HepG2 (cell line): ENCODE measurements around the gene CMPK1. TPM values are rescaled to one million over a fixed set of nuclear protein-coding genes. Genes with fewer than 3 reads are reported as not detected.
A peak's percentile ranks its signal among the peaks of the same experiment; 100 is the strongest.

Source experiments
- CAMTA2 ChIP-seq: sonication (generic); formaldehyde crosslinking; IDR thresholded peaks from 2 replicates; pipeline ENCODE4 v1.4.0; 2020; ENCODE audit warnings: mild to moderate bottlenecking, missing genetic modification reagents, borderline replicate concordance
- ELF3 ChIP-seq: IDR thresholded peaks from 2 replicates; pipeline ENCODE4 v1.6.1; 2016; ENCODE audit warnings: missing genetic modification reagents, missing compliant biosample characterization
- FOSL2 ChIP-seq: sonication (generic); formaldehyde crosslinking; IDR thresholded peaks from 2 replicates; pipeline ENCODE4 v1.4.0; 2020; ENCODE audit warnings: missing genetic modification reagents
- FOXC1 ChIP-seq: sonication (generic); formaldehyde crosslinking; IDR thresholded peaks from 2 replicates; pipeline ENCODE4 v1.8.0; 2022; ENCODE audit warnings: mild to moderate bottlenecking, missing genetic modification reagents, borderline replicate concordance
- GATAD2A ChIP-seq: IDR thresholded peaks from 2 replicates; pipeline ENCODE4 v1.6.1; 2016
- HDAC1 ChIP-seq: sonication (generic); formaldehyde crosslinking; IDR thresholded peaks from 2 replicates; pipeline ENCODE4 v1.5.1; 2020; ENCODE audit warnings: mild to moderate bottlenecking, missing genetic modification reagents
- MAZ ChIP-seq, 2 experiments: sonication (generic) in 1 of 2; formaldehyde crosslinking in 1 of 2; IDR thresholded peaks; 2 replicates each; pipeline versions ENCODE4 v1.5.0 to v1.6.1; 2012 to 2020; ENCODE audit warnings: low read depth in 2 of 2, mild to moderate bottlenecking in 2 of 2, borderline replicate concordance in 1 of 2, improper control_type of control experiment in 1 of 2, low read length in 1 of 2, missing genetic modification reagents in 1 of 2, moderate library complexity in 1 of 2
- NFIC ChIP-seq: IDR thresholded peaks from 2 replicates; pipeline ENCODE4 v1.6.1; 2012; ENCODE audit warnings: mild to moderate bottlenecking, low read length, inconsistent platforms
- NFKBIZ ChIP-seq: IDR thresholded peaks from 2 replicates; pipeline ENCODE4 v1.6.1; 2018; ENCODE audit warnings: missing genetic modification reagents, missing compliant biosample characterization
- POLR2G ChIP-seq: fragments of 200-400 bp; formaldehyde crosslinking; IDR thresholded peaks from 2 replicates; pipeline ENCODE4 v1.6.1; 2018; ENCODE audit warnings: mild to moderate bottlenecking, low read depth, low read length, moderate library complexity
- RORA ChIP-seq: sonication (generic); formaldehyde crosslinking; IDR thresholded peaks from 2 replicates; pipeline ENCODE4 v1.5.0; 2020; ENCODE audit warnings: mild to moderate bottlenecking, missing genetic modification reagents, moderate library complexity
- SOX6 ChIP-seq, 2 experiments: fragments of 450-650 bp in 1 of 2; sonication (generic) in 1 of 2; formaldehyde crosslinking in 1 of 2; IDR thresholded peaks; 2 replicates each; pipeline versions ENCODE4 v1.4.0 to v1.6.1; 2017 to 2020; ENCODE audit warnings: antibody characterized with exemption in 1 of 2, mild to moderate bottlenecking in 1 of 2, missing genetic modification reagents in 1 of 2
- THAP11 ChIP-seq: IDR thresholded peaks from 2 replicates; pipeline ENCODE4 v1.6.1; 2016; ENCODE audit warnings: missing biosample characterization, missing genetic modification reagents
- TSC22D2 ChIP-seq: sonication (generic); formaldehyde crosslinking; IDR thresholded peaks from 2 replicates; pipeline ENCODE4 v1.5.1; 2020; ENCODE audit warnings: missing genetic modification reagents, mild to moderate bottlenecking, borderline replicate concordance
- ZBTB3 ChIP-seq: sonication (generic); formaldehyde crosslinking; IDR thresholded peaks from 2 replicates; pipeline ENCODE4 v1.4.0; 2020; ENCODE audit warnings: low read depth, mild to moderate bottlenecking, moderate library complexity, missing genetic modification reagents, borderline replicate concordance
- ZC3H13 ChIP-seq: sonication (generic); formaldehyde crosslinking; IDR thresholded peaks from 2 replicates; pipeline ENCODE4 v1.8.1; 2023; ENCODE audit warnings: mild to moderate bottlenecking, missing genetic modification reagents, moderate library complexity
- ZNF282 ChIP-seq: fragments of 450-650 bp; IDR thresholded peaks from 2 replicates; pipeline ENCODE4 v1.6.1; 2018; ENCODE audit not compliant: partially characterized antibody
- ZNF292 ChIP-seq: sonication (generic); formaldehyde crosslinking; IDR thresholded peaks from 2 replicates; pipeline ENCODE4 v1.8.1; 2022; ENCODE audit warnings: mild to moderate bottlenecking, low read depth, missing genetic modification reagents, borderline replicate concordance
- ZNF326 ChIP-seq: sonication (generic); formaldehyde crosslinking; IDR thresholded peaks from 2 replicates; pipeline ENCODE4 v1.4.0; 2020; ENCODE audit warnings: missing genetic modification reagents, borderline replicate concordance
- ZNF564 ChIP-seq: sonication (generic); formaldehyde crosslinking; IDR thresholded peaks from 2 replicates; pipeline ENCODE4 v1.8.1; 2023; ENCODE audit warnings: mild to moderate bottlenecking, missing genetic modification reagents
- ZNF614 ChIP-seq: IDR thresholded peaks from 2 replicates; pipeline ENCODE4 v1.6.1; 2018; ENCODE audit warnings: missing biosample characterization, missing genetic modification reagents, inconsistent platforms, borderline replicate concordance
- ZNF747 ChIP-seq: sonication (generic); formaldehyde crosslinking; IDR thresholded peaks from 2 replicates; pipeline ENCODE4 v1.8.1; 2023; ENCODE audit warnings: missing genetic modification reagents, mild to moderate bottlenecking, borderline replicate concordance
- ZNF770 ChIP-seq: sonication (generic); formaldehyde crosslinking; IDR thresholded peaks from 2 replicates; pipeline ENCODE4 v1.5.0; 2020; ENCODE audit warnings: mild to moderate bottlenecking, missing genetic modification reagents
- ZNF850 ChIP-seq: sonication (generic); formaldehyde crosslinking; conservative IDR thresholded peaks from 2 replicates; pipeline ENCODE4 v1.9.0; 2021; ENCODE audit warnings: mild to moderate bottlenecking, missing genetic modification reagents
- ZSCAN31 ChIP-seq: sonication (generic); formaldehyde crosslinking; IDR thresholded peaks from 2 replicates; pipeline ENCODE4 v1.5.0; 2020; ENCODE audit warnings: low read depth, mild to moderate bottlenecking, missing genetic modification reagents
- polyA plus RNA-seq, 8 experiments: library from polyadenylated mRNA; depleted of rRNA in 3 of 8; stranded (reverse) in 7 of 8; unstranded in 1 of 8; fragments of >200 nt; fragmentation: Illumina TruSeq in 4 of 8; extraction: Trizol in 4 of 8; gene quantifications; 2 replicates each; pipeline versions ENCODE4 v1.2.1 to v1.2.3, GENCODE V29; 2011 to 2016; ENCODE audit warnings: low read depth in 4 of 8, missing spikeins in 1 of 8, mixed read lengths in 1 of 8; ENCODE audit not compliant: insufficient read depth in 1 of 8
- total RNA-seq, 5 experiments: library from RNA; depleted of rRNA; stranded (reverse); fragments of >200 nt; fragmentation: Illumina TruSeq; extraction: Trizol; gene quantifications; 2 replicates each; pipeline ENCODE4 v1.2.3, GENCODE V29; 2016; ENCODE audit warnings: low read depth in 1 of 5
- TF ChIP-seq, protein P1 (sequence below): sonication (generic); formaldehyde crosslinking; IDR thresholded peaks from 2 replicates; pipeline ENCODE4 v1.4.0; 2020; ENCODE audit warnings: missing genetic modification reagents
- TF ChIP-seq, protein P2 (sequence below): sonication (generic); formaldehyde crosslinking; IDR thresholded peaks from 2 replicates; pipeline ENCODE4 v1.5.0; 2020; ENCODE audit warnings: missing genetic modification reagents

The CMPK1 gene
- total and polyA plus RNA-seq, 2 of the 13 experiments (the other 11 are each of a cell fraction or from before 2014, with no cell fraction given): 38.3 to 92.0 TPM

GRCh38 chr1:47333578-47333921 is at the start of gene CMPK1 (continued):
- TF ChIP-seq ZNF614 (CRISPR knock-in tag) (no peak), NFKBIZ (no peak), GATAD2A (0 out of 2 replicates have a peak, but pooled peaks have one; percentile 47), FOXC1 (CRISPR knock-in tag) (no peak), HDAC1 (CRISPR knock-in tag) (peak; percentile 21; the same call in 1 of the 2 replicates), ZNF850 (CRISPR knock-in tag) (no peak), SOX6 (IDR thresholded peaks at IDR 0.05) (no peak), SOX6 (CRISPR knock-in tag; IDR thresholded peaks at IDR 0.05) (peak; percentile 72), ZSCAN31 (CRISPR knock-in tag) (0 out of 2 replicates have a peak, but pooled peaks have one; percentile 35), ELF3 (0 out of 2 replicates have a peak, but pooled peaks have one; percentile 13), POLR2G (peak; percentile 54; the same call in 1 of the 2 replicates), ZNF292 (CRISPR knock-in tag) (no peak), THAP11 (CRISPR knock-in tag) (no peak), NFIC (no peak), RORA (no peak), TSC22D2 (CRISPR knock-in tag) (no peak), FOSL2 (no peak), ZNF770 (CRISPR knock-in tag) (no peak), ZNF747 (CRISPR knock-in tag) (0 out of 2 replicates have a peak, but pooled peaks have one; percentile 35), ZBTB3 (no peak), CAMTA2 (no peak), MAZ (IDR thresholded peaks at IDR 0.05; ENCODE audit: borderline replicate concordance, low read depth, low read length) (no peak), MAZ (CRISPR knock-in tag; IDR thresholded peaks at IDR 0.05; ENCODE audit: low read depth) (peak; percentile 7; the same call in 1 of the 2 replicates), ZC3H13 (peak; percentile 71; the same call in 1 of the 2 replicates), ZNF326 (CRISPR knock-in tag) (no peak), ZNF564 (CRISPR knock-in tag) (0 out of 2 replicates have a peak, but pooled peaks have one; percentile 13), ZNF282 (no peak)
- TF ChIP-seq, protein P1, sequence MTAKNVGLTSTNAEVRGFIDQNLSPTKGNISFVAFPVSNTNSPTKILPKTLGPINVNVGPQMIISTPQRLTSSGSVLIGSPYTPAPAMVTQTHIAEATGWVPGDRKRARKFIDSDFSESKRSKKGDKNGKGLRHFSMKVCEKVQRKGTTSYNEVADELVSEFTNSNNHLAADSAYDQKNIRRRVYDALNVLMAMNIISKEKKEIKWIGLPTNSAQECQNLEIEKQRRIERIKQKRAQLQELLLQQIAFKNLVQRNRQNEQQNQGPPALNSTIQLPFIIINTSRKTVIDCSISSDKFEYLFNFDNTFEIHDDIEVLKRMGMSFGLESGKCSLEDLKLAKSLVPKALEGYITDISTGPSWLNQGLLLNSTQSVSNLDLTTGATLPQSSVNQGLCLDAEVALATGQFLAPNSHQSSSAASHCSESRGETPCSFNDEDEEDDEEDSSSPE (CRISPR knock-in tag): peak; percentile 18; the same call in 1 of the 2 replicates
- TF ChIP-seq, protein P2, sequence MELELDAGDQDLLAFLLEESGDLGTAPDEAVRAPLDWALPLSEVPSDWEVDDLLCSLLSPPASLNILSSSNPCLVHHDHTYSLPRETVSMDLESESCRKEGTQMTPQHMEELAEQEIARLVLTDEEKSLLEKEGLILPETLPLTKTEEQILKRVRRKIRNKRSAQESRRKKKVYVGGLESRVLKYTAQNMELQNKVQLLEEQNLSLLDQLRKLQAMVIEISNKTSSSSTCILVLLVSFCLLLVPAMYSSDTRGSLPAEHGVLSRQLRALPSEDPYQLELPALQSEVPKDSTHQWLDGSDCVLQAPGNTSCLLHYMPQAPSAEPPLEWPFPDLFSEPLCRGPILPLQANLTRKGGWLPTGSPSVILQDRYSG (CRISPR knock-in tag): 0 out of 2 replicates have a peak, but pooled peaks have one; percentile 33
